Common myeloid progenitor, CD34-positive (primary cell): ENCODE results near the gene EEFSEC.

Experiments
- CTCF ChIA-PET: fragments of 350-600 bp; sonication (Branson Sonifier 250); formaldehyde crosslinking; loops from one replicate; lab custom pipeline; 2021; ENCODE audit warnings: antibody characterized with exemption; lab: Charles Lee
- POLR2A ChIA-PET: fragments of 350-600 bp; sonication (Branson Sonifier 250); formaldehyde crosslinking; loops from one replicate; lab custom pipeline; 2021; ENCODE audit warnings: antibody characterized with exemption; lab: Charles Lee
- DNase-seq, 3 donors: peaks; one replicate each; pipeline versions ENCODE4 v3.0.0 to v3.0.0-alpha.2; 2013
- H3K27ac ChIP-seq, 2 experiments: 1 replicate in 1 of 2; 2 replicates in 1 of 2; pipeline ENCODE4 v1.7.0; 2013; ENCODE audit warnings: inconsistent platforms in 2 of 2, low read length in 2 of 2, mild to moderate bottlenecking in 2 of 2, low read depth in 1 of 2, moderate library complexity in 1 of 2; ENCODE audit not compliant: severe bottlenecking in 2 of 2, insufficient read depth in 1 of 2, poor library complexity in 1 of 2
- H3K27me3 ChIP-seq, 5 experiments: replicated peaks in 2 of 5; 1 replicate in 3 of 5; 2 replicates in 2 of 5; pipeline versions ENCODE4 v1.6.1 to v1.7.0; 2013; ENCODE audit warnings: low read length in 4 of 5, mild to moderate bottlenecking in 2 of 5, moderate library complexity in 2 of 5, inconsistent platforms in 1 of 5; ENCODE audit not compliant: insufficient read depth in 5 of 5, control insufficient read depth in 4 of 5
- H3K36me3 ChIP-seq, 4 experiments: 1 replicate in 2 of 4; 2 replicates in 2 of 4; pipeline versions ENCODE4 v1.6.1 to v1.7.0; 2013; ENCODE audit warnings: low read length in 3 of 4, control low read depth in 1 of 4, mild to moderate bottlenecking in 1 of 4; ENCODE audit not compliant: control insufficient read depth in 4 of 4, insufficient read depth in 4 of 4
- H3K4me1 ChIP-seq, 4 experiments: 1 replicate in 3 of 4; 2 replicates in 1 of 4; pipeline versions ENCODE4 v1.6.1 to v1.7.1; 2013; ENCODE audit warnings: low read length in 3 of 4, mild to moderate bottlenecking in 3 of 4, control low read depth in 1 of 4, inconsistent platforms in 1 of 4, moderate library complexity in 1 of 4; ENCODE audit not compliant: control insufficient read depth in 4 of 4, insufficient read depth in 4 of 4; ENCODE audit errors: control extremely low read depth in 1 of 4
- H3K4me3 ChIP-seq, 7 experiments: 1 replicate in 4 of 7; 2 replicates in 3 of 7; pipeline versions ENCODE4 v1.5.1 to v1.7.0; 2013; ENCODE audit warnings: mild to moderate bottlenecking in 7 of 7, low read length in 6 of 7, moderate library complexity in 6 of 7, inconsistent platforms in 2 of 7, low read depth in 2 of 7, control low read depth in 1 of 7; ENCODE audit not compliant: insufficient read depth in 4 of 7, control insufficient read depth in 1 of 7; ENCODE audit errors: extremely low read depth in 1 of 7
- H3K9me3 ChIP-seq, 5 experiments: 1 replicate in 4 of 5; 2 replicates in 1 of 5; pipeline versions ENCODE4 v1.6.1 to v1.7.1; 2013; ENCODE audit warnings: low read length in 4 of 5, mild to moderate bottlenecking in 2 of 5, inconsistent platforms in 1 of 5, low read depth in 1 of 5, moderate library complexity in 1 of 5; ENCODE audit not compliant: control insufficient read depth in 4 of 5, insufficient read depth in 2 of 5; ENCODE audit errors: control extremely low read depth in 1 of 5
- WGBS: methylation state at CpG from one replicate; pipeline ENCODE4 v1.1.5; 2013; ENCODE audit not compliant: insufficient coverage; 5-methylcytosine and 5-hydroxymethylcytosine counted together

The EEFSEC gene

DNA sequence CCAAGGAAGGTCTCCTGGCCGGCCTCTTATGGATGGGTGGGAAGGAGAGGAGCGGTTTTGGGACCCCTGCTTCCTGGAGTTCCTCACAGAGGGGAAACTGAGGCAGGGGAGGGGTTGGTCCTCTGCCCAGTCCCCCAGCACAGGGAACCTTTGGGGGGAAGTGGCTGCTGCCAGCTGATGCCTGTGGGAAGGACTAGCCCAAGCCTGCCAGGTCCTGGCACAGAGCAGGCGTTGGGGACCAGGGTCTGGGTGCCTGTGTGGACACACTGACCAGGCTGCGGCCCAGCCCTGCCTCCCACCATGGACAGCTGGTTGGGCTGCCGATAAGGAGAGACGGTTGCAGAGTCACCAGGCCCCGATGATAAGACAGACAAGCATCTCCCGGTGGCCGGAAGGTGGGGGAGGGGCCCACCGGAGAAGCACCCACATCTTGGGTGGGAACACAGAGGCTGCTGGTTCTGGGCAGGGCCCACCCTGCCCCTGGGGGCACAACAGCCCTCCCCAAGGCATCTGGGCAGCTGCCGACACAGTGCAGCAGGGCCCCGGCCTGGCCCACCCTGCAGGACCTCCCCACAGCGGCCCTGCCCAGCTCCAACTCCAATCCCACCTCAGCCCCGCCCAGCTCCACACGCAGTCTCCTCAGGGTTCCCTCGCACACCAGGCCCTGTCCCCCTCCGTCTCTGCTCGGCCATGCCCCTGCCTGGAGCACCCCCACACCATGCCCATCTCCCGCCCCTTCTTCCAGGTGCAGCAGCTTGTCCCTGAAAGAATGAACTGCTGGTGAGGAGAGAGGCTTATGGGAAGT lies 262.7 kb downstream of the EEFSEC start:
- DNase-seq = peak in 1 of 3 donors; percentile 6
- 62% methylated on average over 11 of the region's 19 CpGs for WGBS
- Histone ChIP-seq H3K36me3 (no peaks in the 10 kb centered on the region), H3K27me3 (no peaks in the 10 kb centered on the region), H3K4me1 (no peaks in the 10 kb centered on the region), H3K9me3 (peaks cover 0 to 4% (median 0%) of the 10 kb centered on the region in 5 experiments), H3K27ac (peak overlapping the region in 1 of 2 experiments; percentile 69), H3K4me3 (no peak overlapping the region)
- CTCF ChIA-PET = interaction anchor here (1.0 to 1.6 kb wide), 2 partner anchors 11 kb away, joined by 4 read pairs; no protein-coding TSS in a partner anchor
- POLR2A ChIA-PET = interaction anchor here (1.1 kb wide), 1 partner anchor 76 kb away, joined by 3 read pairs; no protein-coding TSS in a partner anchor

DNA sequence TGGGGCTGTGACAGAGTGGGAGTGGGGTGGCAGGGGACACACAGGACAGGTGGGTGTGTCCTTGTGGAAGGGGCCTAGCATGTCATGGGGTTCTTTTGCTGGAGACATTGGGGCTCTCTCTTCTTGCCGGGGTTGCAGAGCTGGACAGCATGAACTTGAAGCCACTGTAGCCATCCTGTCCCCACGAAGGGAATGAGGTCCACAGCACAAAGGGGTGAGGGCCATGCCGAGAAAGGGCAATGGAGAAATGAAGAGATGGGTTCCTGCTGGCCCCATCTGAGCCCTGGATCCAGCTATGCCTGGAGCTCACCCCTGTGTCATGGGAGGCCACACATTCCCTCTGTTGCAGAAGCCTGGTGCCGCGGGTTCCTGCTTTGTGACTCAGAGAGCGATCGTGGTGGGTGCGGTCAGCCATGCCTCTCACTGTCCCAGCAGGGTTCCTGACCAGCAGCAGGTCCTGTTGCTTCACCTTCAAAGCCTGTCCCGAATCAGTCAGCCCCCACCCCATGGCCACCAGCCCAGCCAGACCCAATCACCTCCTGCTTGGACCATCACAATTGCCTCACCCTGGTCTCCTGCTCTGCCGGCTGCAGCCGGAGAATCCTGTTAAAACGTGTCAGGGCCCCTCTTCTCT lies 263.4 kb downstream of the EEFSEC start:
- Histone ChIP-seq H3K9me3 (peaks cover 0 to 4% (median 0%) of the 10 kb centered on the region in 5 experiments), H3K27ac (peak overlapping the region in 1 of 2 experiments; percentile 69), H3K27me3 (no peaks in the 10 kb centered on the region), H3K36me3 (no peaks in the 10 kb centered on the region), H3K4me3 (no peak overlapping the region), H3K4me1 (no peaks in the 10 kb centered on the region)
- WGBS = 95% methylated on average over 11 of the region's 12 CpGs
- ChIA-PET POLR2A (interaction anchor here (1.1 kb wide), 1 partner anchor 76 kb away, joined by 3 read pairs; no protein-coding TSS in a partner anchor), CTCF (interaction anchor here (0.6 to 1.6 kb wide), 3 partner anchors 10 to 104 kb away, joined by 4 read pairs; no protein-coding TSS in a partner anchor)
- DNase-seq = no peak

- POLR2A ChIA-PET = no interaction called here
- H3K27ac ChIP-seq = no peak overlapping the region
- no peak overlapping the region for H3K4me3 ChIP-seq
- no peaks in the 10 kb centered on the region for H3K36me3 ChIP-seq
- CTCF ChIA-PET = no interaction called here
- H3K27me3 ChIP-seq = no peaks in the 10 kb centered on the region
- DNase-seq = no peak
- peaks cover 0 to 4% (median 0%) of the 10 kb centered on the region in 5 experiments for H3K9me3 ChIP-seq
- peaks cover 0 to 6% (median 5%) of the 10 kb centered on the region in 4 experiments for H3K4me1 ChIP-seq
- 100% methylated on average over 2 of the region's 2 CpGs for WGBS
These were observed 265.6 kb downstream of the EEFSEC start for GRCh38 chr3:128418900-128419299.

GRCh38 chr3:128419311-128419710 lies 266.0 kb downstream of the EEFSEC start:
- peaks cover 0 to 7% (median 6%) of the 10 kb centered on the region in 4 experiments for H3K4me1 ChIP-seq

DNA sequence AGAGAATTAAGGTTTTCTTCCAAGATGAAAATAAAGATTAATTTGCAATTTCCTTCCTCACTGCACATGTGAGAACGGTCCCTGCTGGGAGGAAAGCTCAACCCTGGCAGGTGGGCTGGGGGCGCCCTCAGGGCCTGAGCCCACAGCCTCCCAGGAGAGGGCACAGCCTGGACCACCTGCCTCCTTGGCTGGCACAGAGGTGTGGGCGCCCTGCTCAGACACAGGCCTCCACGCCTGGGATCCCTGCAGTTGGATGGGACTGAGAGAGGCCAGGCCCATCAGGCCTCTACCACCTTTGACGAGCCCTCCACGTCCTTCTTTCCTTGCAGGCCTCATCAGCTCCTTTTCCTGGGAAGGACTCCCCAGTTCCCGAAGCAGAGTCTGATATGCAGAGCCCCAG lies 267.0 kb downstream of the EEFSEC start:
- 72% methylated on average over 6 of the region's 7 CpGs for WGBS

More at GRCh38 chr3:128419311-128419710, 266.0 kb downstream of the EEFSEC start:
- 100% methylated on average over 4 of the region's 4 CpGs for WGBS
- H3K27ac ChIP-seq = no peak overlapping the region
- H3K27me3 ChIP-seq = no peaks in the 10 kb centered on the region
- H3K4me3 ChIP-seq = no peak overlapping the region
- peaks cover 0 to 4% (median 0%) of the 10 kb centered on the region in 5 experiments for H3K9me3 ChIP-seq
- DNase-seq = no peak
- CTCF ChIA-PET = no interaction called here
- POLR2A ChIA-PET = no interaction called here
- H3K36me3 ChIP-seq = no peaks in the 10 kb centered on the region

GRCh38 chr3:128420720-128421438 lies 267.6 kb downstream of the EEFSEC start:
- H3K4me3 ChIP-seq = no peak overlapping the region
- no peak for DNase-seq
- H3K9me3 ChIP-seq = peaks cover 0 to 4% (median 0%) of the 10 kb centered on the region in 5 experiments
- 95% methylated on average over 12 of the region's 12 CpGs for WGBS
- ChIA-PET CTCF (interaction anchor here (1.5 to 1.8 kb wide), 3 partner anchors 56 to 188 kb away, joined by 3 to 5 read pairs (median 3); no protein-coding TSS in a partner anchor), POLR2A (no interaction called here)
- H3K36me3 ChIP-seq = no peaks in the 10 kb centered on the region
- peaks cover 0 to 8% (median 6%) of the 10 kb centered on the region in 4 experiments for H3K4me1 ChIP-seq
- H3K27me3 ChIP-seq = no peaks in the 10 kb centered on the region
- H3K27ac ChIP-seq = no peak overlapping the region

More for the DNA sequence above, 267.0 kb downstream of the EEFSEC start:
- Histone ChIP-seq H3K4me3 (no peak overlapping the region), H3K27ac (no peak overlapping the region), H3K36me3 (no peaks in the 10 kb centered on the region), H3K4me1 (peaks cover 0 to 7% (median 6%) of the 10 kb centered on the region in 4 experiments), H3K27me3 (no peaks in the 10 kb centered on the region), H3K9me3 (peaks cover 0 to 4% (median 0%) of the 10 kb centered on the region in 5 experiments)
- DNase-seq = no peak
- ChIA-PET CTCF (interaction anchor here (1.5 kb wide), 1 partner anchor 164 kb away, joined by 3 read pairs; no protein-coding TSS in a partner anchor), POLR2A (no interaction called here)
